LNCaP clone FGC (cell line): ENCODE results near the gene JPH3.

Experiments used
- DNase-seq: peaks from one replicate; pipeline ENCODE4 v3.0.0-alpha.2; 2011; ENCODE audit warnings: low read depth
- H3K4me3 ChIP-seq: 2 replicates; pipeline ENCODE4 v1.5.1; 2011; ENCODE audit warnings: mild to moderate bottlenecking, low read depth, low read length, control low read depth
- TF ChIP-seq, protein P1 (sequence below): IDR thresholded peaks from 2 replicates; pipeline ENCODE4 v1.5.1; 2012; ENCODE audit warnings: mild to moderate bottlenecking; ENCODE audit not compliant: control insufficient read depth, insufficient read depth; ENCODE audit errors: extremely low read depth

JPH3 gene

DNA sequence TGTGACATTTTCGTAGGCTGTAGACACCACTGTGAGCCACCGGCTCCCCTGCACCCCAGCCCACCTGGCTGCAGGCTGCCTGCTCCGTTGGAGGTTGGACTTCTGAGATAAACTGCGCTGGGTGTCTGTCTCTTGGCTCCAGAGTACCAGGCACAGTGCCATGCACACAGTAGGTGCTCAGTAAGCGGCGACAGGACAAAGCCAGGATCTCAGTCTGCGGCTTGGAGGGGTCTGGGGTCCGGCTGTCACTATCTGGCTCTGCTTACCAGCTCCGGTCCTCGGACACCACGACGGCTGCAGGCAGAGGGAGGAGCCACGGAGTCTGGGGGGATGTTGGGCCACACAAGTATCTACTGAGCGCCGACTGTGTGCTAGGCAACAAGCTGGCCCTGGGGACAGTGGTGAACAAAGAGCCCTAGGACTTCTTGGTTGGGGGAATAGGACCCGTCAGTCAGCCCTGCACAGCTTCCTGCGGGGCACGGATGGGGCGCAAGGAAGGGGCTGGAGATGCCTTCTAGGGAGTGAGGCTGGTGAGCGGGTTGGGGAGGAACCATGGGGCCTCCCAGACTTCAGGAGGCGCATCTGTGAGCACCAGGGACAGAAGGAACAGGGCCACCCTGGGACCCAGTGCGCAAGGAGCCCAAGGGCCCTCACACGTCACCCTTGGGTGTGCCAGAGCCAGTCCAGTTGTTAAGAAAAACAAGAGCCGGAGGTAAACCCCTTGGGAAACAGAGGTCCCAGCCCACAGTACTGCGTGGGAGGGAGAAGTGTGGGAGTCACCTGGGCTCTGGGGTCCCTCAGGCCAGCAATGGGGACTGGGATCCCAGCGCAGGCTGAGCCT is 17.3 kb downstream of the JPH3 start:
- no peak overlapping the region for H3K4me3 ChIP-seq
- TF ChIP-seq, protein P1, sequence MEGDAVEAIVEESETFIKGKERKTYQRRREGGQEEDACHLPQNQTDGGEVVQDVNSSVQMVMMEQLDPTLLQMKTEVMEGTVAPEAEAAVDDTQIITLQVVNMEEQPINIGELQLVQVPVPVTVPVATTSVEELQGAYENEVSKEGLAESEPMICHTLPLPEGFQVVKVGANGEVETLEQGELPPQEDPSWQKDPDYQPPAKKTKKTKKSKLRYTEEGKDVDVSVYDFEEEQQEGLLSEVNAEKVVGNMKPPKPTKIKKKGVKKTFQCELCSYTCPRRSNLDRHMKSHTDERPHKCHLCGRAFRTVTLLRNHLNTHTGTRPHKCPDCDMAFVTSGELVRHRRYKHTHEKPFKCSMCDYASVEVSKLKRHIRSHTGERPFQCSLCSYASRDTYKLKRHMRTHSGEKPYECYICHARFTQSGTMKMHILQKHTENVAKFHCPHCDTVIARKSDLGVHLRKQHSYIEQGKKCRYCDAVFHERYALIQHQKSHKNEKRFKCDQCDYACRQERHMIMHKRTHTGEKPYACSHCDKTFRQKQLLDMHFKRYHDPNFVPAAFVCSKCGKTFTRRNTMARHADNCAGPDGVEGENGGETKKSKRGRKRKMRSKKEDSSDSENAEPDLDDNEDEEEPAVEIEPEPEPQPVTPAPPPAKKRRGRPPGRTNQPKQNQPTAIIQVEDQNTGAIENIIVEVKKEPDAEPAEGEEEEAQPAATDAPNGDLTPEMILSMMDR = no peak
- DNase-seq = no peak

GRCh38 chr16:87620201-87620495 is 17.8 kb downstream of the JPH3 start:
- no peak for DNase-seq
- H3K4me3 ChIP-seq = no peak overlapping the region
- TF ChIP-seq, protein P1 = no peak

DNA sequence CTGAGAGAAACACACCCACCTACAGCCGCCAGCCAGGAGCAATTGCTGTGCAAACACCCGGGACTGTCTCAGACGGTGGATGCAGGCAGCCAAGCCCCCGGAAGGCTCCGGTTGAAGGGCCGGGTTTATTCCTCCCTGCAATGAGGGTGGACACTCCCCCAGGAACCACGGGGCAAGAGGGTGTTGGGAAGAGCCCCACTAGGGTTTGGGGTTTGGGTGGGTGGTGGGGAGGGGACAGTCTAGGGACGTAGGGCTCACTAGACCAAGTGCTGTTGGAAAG is 19.2 kb downstream of the JPH3 start:
- H3K4me3 ChIP-seq = no peak overlapping the region
- TF ChIP-seq, protein P1 = no peak
- DNase-seq = no peak

DNA sequence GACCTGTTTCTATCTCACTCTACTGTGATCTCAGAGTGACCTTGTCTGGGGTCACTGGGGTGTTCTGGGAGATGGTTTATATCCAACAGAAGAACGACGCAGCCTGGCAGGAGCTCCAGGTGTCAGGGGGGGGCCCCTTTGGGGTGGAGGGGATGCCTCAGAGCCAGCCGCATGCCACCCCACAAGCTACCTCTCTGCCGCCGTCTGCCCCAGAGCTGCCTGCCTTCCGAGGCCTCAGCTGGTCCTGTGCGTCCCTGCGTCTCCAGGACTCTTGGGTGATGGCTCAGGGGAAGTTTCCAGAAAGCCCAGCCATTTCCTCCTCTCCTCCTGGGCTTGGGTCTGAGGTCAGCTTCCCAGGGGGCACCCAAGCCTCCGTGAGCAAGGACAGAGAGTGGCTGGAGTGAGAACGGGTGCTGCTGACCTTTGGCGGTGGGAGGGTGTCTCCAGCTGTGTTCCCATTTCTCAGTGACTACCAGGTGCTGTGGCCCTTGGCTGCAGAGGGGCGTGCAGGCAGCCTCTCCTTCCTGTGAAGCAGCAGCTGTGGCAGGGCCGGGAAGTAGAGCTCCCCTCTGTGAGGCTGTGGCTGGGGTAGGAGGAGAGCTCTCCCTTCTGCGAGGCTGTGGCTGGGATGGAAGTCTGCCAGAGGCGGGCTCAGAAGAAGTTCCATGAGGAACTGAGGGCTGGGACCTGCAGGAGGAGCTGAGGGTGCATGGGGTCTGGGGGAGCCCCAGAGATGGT is 19.8 kb downstream of the JPH3 start:
- H3K4me3 ChIP-seq = no peak overlapping the region
- DNase-seq = no peak
- TF ChIP-seq, protein P1 = no peak

DNA sequence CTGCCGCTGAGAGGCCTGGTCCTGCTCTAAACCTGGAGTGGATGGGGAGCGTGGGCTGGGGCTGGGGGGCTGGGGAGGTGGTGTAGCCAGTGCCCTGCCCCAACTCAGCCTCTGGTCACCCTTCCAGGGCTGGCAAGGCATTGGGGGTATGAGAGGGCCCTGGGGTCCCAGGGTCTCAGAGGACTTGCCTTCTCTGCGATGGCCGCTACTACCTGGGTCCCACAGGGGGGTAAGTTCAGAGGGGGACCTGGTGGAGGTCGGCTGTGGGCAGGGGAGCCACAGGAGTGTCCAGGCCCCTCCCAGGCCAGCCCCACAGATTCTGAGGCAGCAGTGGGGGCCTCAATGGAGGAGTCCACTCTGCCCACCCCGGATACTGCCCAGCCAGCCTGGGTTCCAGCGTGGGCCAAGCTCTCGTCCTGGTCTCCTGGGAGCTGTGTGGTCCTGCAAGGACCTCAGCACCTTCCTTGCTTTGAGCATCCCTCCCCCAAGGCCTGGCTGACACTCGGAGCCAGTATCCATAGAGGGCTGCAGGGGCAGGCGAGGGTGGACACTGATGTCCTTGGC is 20.5 kb downstream of the JPH3 start:
- no peak for DNase-seq
- TF ChIP-seq, protein P1 = no peak

GRCh38 chr16:87625241-87625797 is 23.0 kb downstream of the JPH3 start:
- no peak for DNase-seq
- TF ChIP-seq, protein P1 = no peak
- H3K4me3 ChIP-seq = no peak overlapping the region

More for the DNA sequence above, 20.5 kb downstream of the JPH3 start:
- H3K4me3 ChIP-seq = no peak overlapping the region
